ENCODE measurements around the gene CD82.

- TF ChIP-seq CTCF (IDR thresholded peaks at IDR 0.05) (no peak), POLR2A (IDR thresholded peaks at IDR 0.05) (no peak), POLR2AphosphoS5 (IDR thresholded peaks at IDR 0.05; ENCODE audit: insufficient read depth in 1 of 2, low read depth in 1 of 2) (no peak)
These were observed 89.1 kb downstream of the CD82 start for GRCh38 chr11:44654596-44654995.
